H1 (cell line): ENCODE measurements around the gene OR52N5. TPM values are rescaled to one million over a fixed set of nuclear protein-coding genes. Genes with fewer than 3 reads are reported as not detected.

Experiments
- CTCF ChIA-PET: fragments of 300-600 bp; sonication (Branson Sonifier 250); formaldehyde crosslinking; loops from one replicate; lab custom pipeline; 2021; ENCODE audit not compliant: partially characterized antibody; lab: Charles Lee
- POLR2A ChIA-PET: fragments of 300-600 bp; sonication (Branson Sonifier 250); formaldehyde crosslinking; loops from one replicate; lab custom pipeline; 2021; ENCODE audit warnings: inconsistent platforms; ENCODE audit not compliant: partially characterized antibody; lab: Charles Lee
- DNase-seq, 2 experiments: peaks; one replicate each; pipeline versions ENCODE4 v3.0.0 to v3.0.0-alpha.2; 2010 to 2022; ENCODE audit warnings: low spot score in 2 of 2, low read depth in 1 of 2, mixed read lengths in 1 of 2
- FAIRE-seq: peaks from 2 replicates; lab custom pipeline; 2011; peaks lifted over from hg19 to GRCh38; lab: Jason Lieb, UNC
- H2AFZ ChIP-seq: 2 replicates; pipeline ENCODE4 v1.8.1; 2012; ENCODE audit warnings: low read length, inconsistent platforms
- H2AK5ac ChIP-seq: 2 replicates; pipeline ENCODE4 v1.6.1; 2013; ENCODE audit warnings: low read depth, low read length
- H2BK120ac ChIP-seq: replicated peaks from 2 replicates; pipeline ENCODE3; 2013; ENCODE audit warnings: low read depth, low read length, inconsistent platforms
- H2BK12ac ChIP-seq: 2 replicates; pipeline ENCODE4 v1.6.1; 2013; ENCODE audit warnings: low read depth, low read length
- H2BK15ac ChIP-seq: 2 replicates; pipeline ENCODE4 v1.6.1; 2013; ENCODE audit warnings: low read length
- H2BK20ac ChIP-seq: 2 replicates; pipeline ENCODE4 v1.6.1; 2013; ENCODE audit warnings: low read length
- H2BK5ac ChIP-seq: 2 replicates; pipeline ENCODE4 v1.6.1; 2013; ENCODE audit warnings: low read depth, low read length
- H3K14ac ChIP-seq: 2 replicates; pipeline ENCODE4 v1.6.1; 2013; ENCODE audit warnings: inconsistent platforms; ENCODE audit not compliant: insufficient read length
- H3K18ac ChIP-seq: 2 replicates; pipeline ENCODE4 v1.6.1; 2013; ENCODE audit warnings: low read length; ENCODE audit errors: extremely low read depth
- H3K23ac ChIP-seq: 2 replicates; pipeline ENCODE4 v1.6.1; 2013; ENCODE audit warnings: inconsistent platforms; ENCODE audit not compliant: insufficient read length
- H3K23me2 ChIP-seq: 2 replicates; pipeline ENCODE4 v1.6.1; 2013; ENCODE audit warnings: low read depth, low read length
- H3K27ac ChIP-seq: 2 replicates; pipeline ENCODE4 v1.6.1; 2011; ENCODE audit warnings: low read depth, low read length, inconsistent platforms
- H3K27me3 ChIP-seq, 4 experiments: replicated peaks in 1 of 4; 1 replicate in 1 of 4; 2 replicates in 3 of 4; pipeline versions ENCODE4 v1.6.1 to v1.8.1; 2011 to 2013; ENCODE audit warnings: low read length in 3 of 4, mild to moderate bottlenecking in 3 of 4, inconsistent platforms in 2 of 4, mixed read lengths in 2 of 4, moderate library complexity in 1 of 4; ENCODE audit not compliant: control insufficient read depth in 3 of 4, insufficient read depth in 3 of 4; ENCODE audit errors: extremely low read depth in 1 of 4
- H3K36me3 ChIP-seq, 4 experiments: 2 replicates each; pipeline versions ENCODE4 v1.6.1 to v1.8.1; 2011 to 2013; ENCODE audit warnings: mild to moderate bottlenecking in 4 of 4, low read length in 3 of 4, moderate library complexity in 2 of 4, control low read depth in 1 of 4, inconsistent platforms in 1 of 4; ENCODE audit not compliant: insufficient read depth in 4 of 4, control insufficient read depth in 2 of 4
- H3K4ac ChIP-seq: replicated peaks from 2 replicates; pipeline ENCODE3; 2013; ENCODE audit warnings: low read length, low read depth, mixed read lengths, inconsistent platforms; ENCODE audit not compliant: insufficient read length
- H3K4me1 ChIP-seq, 4 experiments: replicated peaks in 1 of 4; 1 replicate in 1 of 4; 2 replicates in 3 of 4; pipeline versions ENCODE4 v1.6.1 to v1.8.1; 2011 to 2013; ENCODE audit warnings: low read length in 3 of 4, inconsistent platforms in 2 of 4, mixed read lengths in 1 of 4; ENCODE audit not compliant: insufficient read depth in 4 of 4, control insufficient read depth in 3 of 4
- H3K4me2 ChIP-seq, 2 experiments: 2 replicates each; pipeline versions ENCODE4 v1.6.1 to v1.8.1; 2011 to 2013; ENCODE audit warnings: low read depth in 2 of 2, low read length in 2 of 2, control low read depth in 1 of 2, inconsistent platforms in 1 of 2, mild to moderate bottlenecking in 1 of 2; ENCODE audit not compliant: insufficient read depth in 1 of 2
- H3K4me3 ChIP-seq, 4 experiments: fragments of 200-600, 300-600 bp in 1 of 4; sonication (generic), shearing (Covaris generic), sonication (Bioruptor Twin) in 1 of 4; 2 replicates each; pipeline versions ENCODE4 v1.5.1 to v1.8.1; 2011 to 2016; ENCODE audit warnings: low read length in 4 of 4, low read depth in 3 of 4, control low read depth in 2 of 4, inconsistent platforms in 2 of 4, mild to moderate bottlenecking in 2 of 4, mixed read lengths in 1 of 4, moderate library complexity in 1 of 4; ENCODE audit not compliant: insufficient read depth in 2 of 4; ENCODE audit errors: extremely low read depth in 1 of 4
- H3K56ac ChIP-seq: replicated peaks from 2 replicates; pipeline ENCODE3; 2013; ENCODE audit warnings: low read depth, mild to moderate bottlenecking, mixed read lengths, low read length, inconsistent platforms; ENCODE audit not compliant: insufficient read length
- H3K79me1 ChIP-seq: 2 replicates; pipeline ENCODE4 v1.6.1; 2013; ENCODE audit warnings: low read depth, low read length, control low read depth
- H3K79me2 ChIP-seq, 2 experiments: 2 replicates each; pipeline versions ENCODE4 v1.6.1 to v1.8.1; 2012 to 2013; ENCODE audit warnings: low read length in 2 of 2, mild to moderate bottlenecking in 2 of 2, inconsistent platforms in 1 of 2; ENCODE audit not compliant: insufficient read depth in 2 of 2, control insufficient read depth in 1 of 2
- H3K9ac ChIP-seq, 4 experiments: replicated peaks in 1 of 4; 1 replicate in 1 of 4; 2 replicates in 3 of 4; pipeline versions ENCODE4 v1.6.1 to v1.8.1; 2011 to 2013; ENCODE audit warnings: low read depth in 3 of 4, low read length in 3 of 4, control low read depth in 2 of 4, mild to moderate bottlenecking in 2 of 4, moderate library complexity in 2 of 4, inconsistent platforms in 1 of 4; ENCODE audit errors: extremely low read depth in 1 of 4
- H3K9me3 ChIP-seq, 2 experiments: 2 replicates each; pipeline versions ENCODE4 v1.6.1 to v1.8.1; 2012 to 2013; ENCODE audit warnings: mild to moderate bottlenecking in 2 of 2, moderate library complexity in 2 of 2, control low read depth in 1 of 2, inconsistent platforms in 1 of 2, low read depth in 1 of 2, low read length in 1 of 2, mixed read lengths in 1 of 2; ENCODE audit not compliant: insufficient read depth in 2 of 2
- H4K20me1 ChIP-seq, 2 experiments: replicated peaks in 1 of 2; 2 replicates each; pipeline versions ENCODE3 to v1.8.1; 2011 to 2013; ENCODE audit warnings: inconsistent platforms in 2 of 2, low read length in 2 of 2, mild to moderate bottlenecking in 1 of 2; ENCODE audit not compliant: insufficient read depth in 2 of 2, control insufficient read depth in 1 of 2
- H4K5ac ChIP-seq: 2 replicates; pipeline ENCODE4 v1.6.1; 2013; ENCODE audit warnings: low read length, low read depth, mixed read lengths, inconsistent platforms; ENCODE audit not compliant: insufficient read length
- H4K8ac ChIP-seq: 2 replicates; pipeline ENCODE4 v1.8.0; 2013; ENCODE audit warnings: mild to moderate bottlenecking, moderate library complexity, low read length, inconsistent platforms; ENCODE audit not compliant: insufficient read depth; ENCODE audit errors: extremely low read depth
- H4K91ac ChIP-seq: replicated peaks from 2 replicates; pipeline ENCODE3; 2013; ENCODE audit warnings: low read length, mixed read lengths, inconsistent platforms; ENCODE audit not compliant: insufficient read length
- BACH1 ChIP-seq: IDR thresholded peaks from 2 replicates; pipeline ENCODE4 v1.6.1; 2012; ENCODE audit warnings: low read length, improper control_type of control experiment
- CBX5 ChIP-seq: fragments of 300-800, 300-1000 bp; sonication (generic); IDR thresholded peaks from 2 replicates; pipeline ENCODE4 v1.7.1; 2016; ENCODE audit warnings: antibody characterized with exemption, low read length, low read depth
- CBX8 ChIP-seq: fragments of 300-800, 300-1000 bp; sonication (generic); IDR thresholded peaks from 2 replicates; pipeline ENCODE4 v1.7.1; 2016; ENCODE audit warnings: low read depth, low read length, borderline replicate concordance
- CEBPB ChIP-seq: IDR thresholded peaks from 2 replicates; pipeline ENCODE4 v1.6.1; 2012; ENCODE audit warnings: low read depth, low read length
- CHD1 ChIP-seq: IDR thresholded peaks from 2 replicates; pipeline ENCODE4 v1.6.1; 2012; ENCODE audit warnings: low read depth, low read length, improper control_type of control experiment
- CHD2 ChIP-seq: IDR thresholded peaks from 2 replicates; pipeline ENCODE4 v1.6.1; 2012; ENCODE audit warnings: low read length, improper control_type of control experiment
- FOSL1 ChIP-seq: IDR thresholded peaks from 2 replicates; pipeline ENCODE4 v1.6.1; 2011; ENCODE audit warnings: mild to moderate bottlenecking, low read depth, low read length, moderate library complexity; ENCODE audit not compliant: insufficient read depth
- GABPA ChIP-seq: IDR thresholded peaks from 2 replicates; pipeline ENCODE4 v1.6.1; 2011; ENCODE audit warnings: mild to moderate bottlenecking, low read length, moderate library complexity, borderline replicate concordance; ENCODE audit not compliant: insufficient read depth
- KDM1A ChIP-seq: fragments of 200-600, 300-600 bp; sonication (generic); IDR thresholded peaks from 2 replicates; pipeline ENCODE4 v1.7.1; 2016; ENCODE audit warnings: mild to moderate bottlenecking, low read length, borderline replicate concordance
- MAX ChIP-seq: IDR thresholded peaks from 2 replicates; pipeline ENCODE4 v1.6.1; 2012; ENCODE audit warnings: inconsistent platforms
- POU5F1 ChIP-seq: IDR thresholded peaks from 2 replicates; pipeline ENCODE4 v1.6.1; 2011; ENCODE audit warnings: low read depth, mild to moderate bottlenecking, low read length, moderate library complexity
- SAP30 ChIP-seq: fragments of 300-600 bp; sonication (generic); IDR thresholded peaks from 2 replicates; pipeline ENCODE4 v1.7.1; 2012; ENCODE audit warnings: low read length, moderate library complexity, mild to moderate bottlenecking, inconsistent platforms; ENCODE audit not compliant: insufficient read depth, insufficient replicate concordance
- SRF ChIP-seq: IDR thresholded peaks from 2 replicates; pipeline ENCODE4 v1.6.1; 2011; ENCODE audit warnings: mild to moderate bottlenecking, low read depth, low read length, moderate library complexity
- TAF7 ChIP-seq: optimal IDR thresholded peaks from 2 replicates; pipeline ENCODE3; 2011; ENCODE audit warnings: low read depth, mild to moderate bottlenecking, inconsistent platforms, low read length, moderate library complexity, borderline replicate concordance
- TCF12 ChIP-seq: IDR thresholded peaks from 2 replicates; pipeline ENCODE4 v1.6.1; 2011; ENCODE audit warnings: low read depth, mild to moderate bottlenecking, low read length
- WGBS, 2 experiments: shearing (Covaris generic) in 1 of 2; methylation state at CpG; one replicate each; pipeline versions ENCODE4 v1.1.6 to v1.1.7; 2013 to 2015; ENCODE audit warnings: low lambda C conversion rate in 2 of 2, mixed read lengths in 2 of 2, inconsistent platforms in 1 of 2, low coverage in 1 of 2, missing lambda C conversion rate in 1 of 2; ENCODE audit not compliant: insufficient replicate concordance in 2 of 2, insufficient coverage in 1 of 2, insufficient read length in 1 of 2; ENCODE audit errors: extremely low coverage in 1 of 2, missing lambda C conversion rate in 1 of 2; 5-methylcytosine and 5-hydroxymethylcytosine counted together
- polyA plus RNA-seq, 7 experiments: library from polyadenylated mRNA; depleted of rRNA in 3 of 7; stranded (reverse) in 5 of 7; unstranded in 2 of 7; fragments of >200 nt in 5 of 7; fragments of 200-250 nt in 2 of 7; gene quantifications; 1 replicate in 5 of 7; 2 replicates in 1 of 7; 4 replicates in 1 of 7; pipeline versions ENCODE4 v1.2.1 to v1.2.3, GENCODE V29; 2011 to 2013; ENCODE audit warnings: missing spikeins in 2 of 7, mixed read lengths in 2 of 7
- total RNA-seq: library from RNA; stranded (reverse); fragmentation: NEBNext Ultra II Directional; extraction: Animal tissue kit (Norgen Biotek cat#: 25700); gene quantifications from 2 replicates; pipeline ENCODE4 v1.2.1, GENCODE V29; 2021

OR52N5 gene
- total and polyA plus RNA-seq, 2 of the 8 experiments (the other 6 are each of a cell fraction or from before 2014, with no cell fraction given) = 0.12 TPM; not detected in 1

- Histone ChIP-seq H3K27me3 (no peaks in the 10 kb centered on the region), H4K5ac (no peak within 1 kb of the TSS), H2BK15ac (no peak within 1 kb of the TSS), H3K79me2 (no peaks in the 10 kb centered on the region), H4K20me1 (no peaks in the 10 kb centered on the region), H3K23ac (no peak within 1 kb of the TSS), H2BK12ac (no peak within 1 kb of the TSS), H3K27ac (no peak within 1 kb of the TSS), H2BK120ac (no peak within 1 kb of the TSS), H2AFZ (no peak within 1 kb of the TSS), H3K14ac (no peak within 1 kb of the TSS), H3K4ac (no peak within 1 kb of the TSS), H3K4me1 (no peaks in the 10 kb centered on the region), H4K8ac (no peak within 1 kb of the TSS), H4K91ac (no peak within 1 kb of the TSS), H3K9ac (no peak within 1 kb of the TSS), H3K18ac (no peak within 1 kb of the TSS), H3K79me1 (no peaks in the 10 kb centered on the region), H3K56ac (no peak within 1 kb of the TSS), H3K4me3 (no peak within 1 kb of the TSS), H3K4me2 (no peak within 1 kb of the TSS), H3K36me3 (no peaks in the 10 kb centered on the region), H2BK20ac (no peak within 1 kb of the TSS), H3K9me3 (no peaks in the 10 kb centered on the region), H2BK5ac (no peak within 1 kb of the TSS), H2AK5ac (no peak within 1 kb of the TSS), H3K23me2 (no peaks in the 10 kb centered on the region)
- WGBS, 2 experiments = no CpG with 5 or more reads among the region's 1 CpG
- DNase-seq = no peak
- FAIRE-seq = no peak
- no peak for TF ChIP-seq BACH1
- no peak for TF ChIP-seq KDM1A
- no peak for TF ChIP-seq FOSL1
- TF ChIP-seq TAF7 = no peak
- TF ChIP-seq CEBPB = no peak
- no peak for TF ChIP-seq CHD2
- no peak for TF ChIP-seq GABPA
- no peak for TF ChIP-seq SAP30
- TF ChIP-seq CHD1 = no peak
- no peak for TF ChIP-seq SRF
- TF ChIP-seq TCF12 = no peak
- no peak for TF ChIP-seq CBX5
- TF ChIP-seq CBX8 = no peak
- TF ChIP-seq MAX = no peak
- no peak for TF ChIP-seq POU5F1
- CTCF ChIA-PET = no interaction called here
- POLR2A ChIA-PET = no interaction called here
Observed at GRCh38 chr11:5753943-5754342, 29.2 kb downstream of the OR52N5 start, which contains the start of gene OR52N4. TSS of gene OR52N4 (plus strand) at chr11:5754243. CDS start at chr11:5754741, 498 bp downstream.
